Ramos (cell line): ENCODE results near the gene DDX4.
"Not testable (repeated sequence)": the region's sequence is repeated elsewhere in the genome, so short reads cannot be mapped to it uniquely, and the experiment has no call there.

Experiments used
- in situ Hi-C: fragments of 300-500 bp; cut with MboI; formaldehyde crosslinking; loops from one replicate; pipeline ENCODE4 v1.14.3; 2022; ENCODE audit warnings: low sequenced_read_pairs; ENCODE audit not compliant: unreplicated experiment

The DDX4 gene

DNA sequence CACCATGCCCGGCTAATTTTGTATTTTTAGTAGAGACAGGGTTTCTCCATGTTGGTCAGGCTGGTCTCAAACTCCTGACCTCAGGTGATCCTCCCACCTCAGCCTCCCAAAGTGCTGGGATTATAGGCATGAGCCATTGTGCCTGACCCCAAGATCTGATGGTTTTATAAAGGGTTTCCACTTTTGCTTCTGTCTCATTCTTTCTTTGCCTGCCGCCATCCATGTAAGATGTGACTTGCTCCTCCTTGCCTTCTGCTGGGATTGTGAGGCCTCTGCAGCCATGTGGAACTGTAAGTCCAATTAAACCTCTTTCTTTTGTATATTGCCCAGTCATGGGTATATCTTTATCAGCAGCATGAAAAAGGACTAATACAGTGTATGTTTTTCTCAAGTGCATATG lies 18.8 kb upstream of the DDX4 start:
- in situ Hi-C loops: not testable (repeated sequence)

- in situ Hi-C loops: no loop called here
Observed at GRCh38 chr5:55720188-55720703, 17.6 kb upstream of the DDX4 start.

GRCh38 chr5:55724281-55724680 lies 13.6 kb upstream of the DDX4 start:
- in situ Hi-C loops: no loop called here

DNA sequence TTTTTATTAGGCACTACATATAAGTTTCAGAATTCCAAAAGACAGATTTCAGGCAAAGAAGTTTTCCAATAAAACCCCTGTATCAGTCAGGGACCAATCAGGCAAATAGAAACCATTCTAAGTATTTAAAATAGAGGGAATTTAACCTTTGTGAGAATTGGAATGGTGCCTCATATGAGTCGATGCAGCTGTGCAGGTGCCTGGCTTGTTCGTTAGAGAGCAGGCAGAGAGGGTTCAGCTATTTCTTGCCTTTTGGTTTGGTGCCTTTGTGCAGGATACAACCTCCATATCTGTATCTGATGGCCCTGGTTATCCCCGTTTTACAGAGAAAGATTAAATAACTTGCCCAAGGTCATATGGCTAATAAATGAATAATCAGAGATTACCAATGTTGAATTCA lies 6.0 kb upstream of the DDX4 start:
- in situ Hi-C loops: no loop called here

DNA sequence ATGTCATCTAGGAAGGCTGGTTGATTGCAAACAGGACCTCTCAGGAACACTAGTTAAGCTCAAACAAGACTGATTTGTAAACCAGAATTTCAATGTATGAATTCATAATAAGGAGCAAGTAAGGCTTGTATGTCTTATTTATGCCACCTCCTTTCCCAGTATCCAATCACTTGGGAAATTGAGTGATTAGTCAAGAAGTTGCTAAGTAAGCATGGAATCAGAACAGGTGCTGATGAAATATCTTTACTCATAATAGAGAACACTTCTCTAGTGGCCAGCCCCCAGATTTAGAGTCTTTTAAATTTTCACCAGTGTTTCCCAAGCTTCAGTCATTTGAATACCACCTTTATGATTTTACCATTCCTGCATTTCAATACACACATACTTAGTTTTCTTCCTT lies 5.3 kb upstream of the DDX4 start:
- in situ Hi-C loops: no loop called here

DNA sequence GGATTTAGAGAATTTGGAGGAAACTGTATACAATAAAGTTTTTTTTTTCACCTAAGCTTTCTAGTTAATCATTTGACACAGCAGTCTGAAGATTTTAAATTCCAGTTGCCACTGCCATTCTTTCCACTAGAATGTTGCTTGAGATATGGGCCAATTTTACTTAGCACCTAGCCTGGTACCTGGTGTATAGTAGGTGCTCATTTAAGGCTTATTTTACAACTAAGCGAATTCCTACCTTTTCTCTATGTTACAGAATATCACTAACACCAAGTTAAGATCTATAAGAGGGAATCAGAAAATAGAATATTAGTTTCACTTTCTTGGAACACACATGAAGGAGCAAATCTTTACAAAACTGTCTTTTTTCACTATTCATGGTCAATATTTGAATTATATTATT lies 3.2 kb upstream of the DDX4 start:
- in situ Hi-C loops: no loop called here

- in situ Hi-C loops: no loop called here
Observed at GRCh38 chr5:55742778-55743177, 4.9 kb downstream of the DDX4 start.

DNA sequence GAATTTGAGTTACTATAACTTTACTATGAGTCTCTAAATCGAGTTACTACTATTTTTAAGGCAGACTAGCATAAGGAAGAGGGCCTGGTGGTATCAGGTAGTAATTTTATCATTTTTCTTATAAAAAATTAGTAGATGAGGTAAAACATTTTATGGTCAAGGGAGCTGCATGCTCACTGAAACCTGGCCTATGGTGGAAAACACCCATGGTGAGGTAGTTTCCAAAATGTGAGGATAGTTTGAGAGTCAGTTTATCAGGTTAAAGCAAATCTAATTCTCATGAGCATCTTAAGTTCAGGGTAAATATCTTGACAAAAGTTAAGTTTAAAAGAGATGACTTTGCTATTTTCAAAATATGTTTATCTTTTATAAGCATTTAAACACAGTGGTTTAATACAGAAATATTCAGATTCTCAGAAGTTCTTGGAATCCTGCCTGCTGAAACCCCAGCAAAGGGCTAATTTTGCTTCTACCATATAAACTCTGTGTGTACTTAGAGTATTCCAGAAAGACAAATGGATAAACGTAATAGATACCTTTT lies 10.0 kb downstream of the DDX4 start:
- in situ Hi-C loops: no loop called here

- in situ Hi-C loops: no loop called here
Observed at GRCh38 chr5:55749387-55749786, 11.5 kb downstream of the DDX4 start.

GRCh38 chr5:55750063-55750462 lies 12.2 kb downstream of the DDX4 start:
- in situ Hi-C loops: no loop called here

DNA sequence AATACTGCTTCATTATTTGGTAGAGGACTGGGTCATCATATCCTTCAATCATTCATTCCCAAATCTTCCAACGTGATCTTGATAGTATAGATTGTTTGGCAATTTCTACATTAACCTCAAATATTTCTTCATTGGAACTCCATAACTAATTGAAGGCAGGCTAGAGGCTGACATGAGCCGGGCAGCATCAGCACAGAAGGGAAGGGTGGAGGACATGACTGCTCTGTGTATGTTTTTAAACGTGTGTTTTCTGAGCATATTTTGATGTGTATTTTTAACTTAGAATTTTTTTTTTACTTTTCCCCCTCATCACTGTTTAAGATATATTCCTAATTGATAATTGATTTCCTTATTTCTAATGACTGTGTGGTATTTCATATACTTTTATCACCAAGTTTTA lies 12.6 kb downstream of the DDX4 start:
- in situ Hi-C loops: no loop called here

- in situ Hi-C loops: no loop called here
Observed at GRCh38 chr5:55758231-55758630, 20.4 kb downstream of the DDX4 start.

DNA sequence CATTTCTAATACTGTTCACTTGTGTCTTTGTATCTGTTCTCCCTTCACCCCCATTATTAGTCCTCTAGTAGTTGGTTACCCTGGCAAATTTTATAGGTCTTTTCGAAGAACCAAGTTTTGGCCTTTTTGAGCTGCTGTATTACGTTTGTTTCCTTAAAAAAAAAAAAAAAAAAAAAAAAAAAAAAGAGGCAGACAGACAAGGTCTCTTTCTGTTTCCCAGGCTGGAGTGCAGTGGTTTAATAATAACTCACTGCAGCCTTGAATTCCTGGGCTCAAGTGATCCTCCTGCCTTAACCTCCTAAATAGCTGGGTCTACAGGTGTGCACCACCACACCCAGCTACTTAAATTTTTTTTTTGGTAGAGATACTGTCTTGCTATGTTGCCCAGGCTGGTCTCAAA lies 20.9 kb downstream of the DDX4 start:
- in situ Hi-C loops: no loop called here

GRCh38 chr5:55761721-55762120 lies 23.9 kb downstream of the DDX4 start:
- in situ Hi-C loops: not testable (repeated sequence)

GRCh38 chr5:55763746-55764420 lies 26.0 kb downstream of the DDX4 start:
- in situ Hi-C loops: no loop called here

- in situ Hi-C loops: no loop called here
Observed at GRCh38 chr5:55768279-55768678, 30.4 kb downstream of the DDX4 start.

DNA sequence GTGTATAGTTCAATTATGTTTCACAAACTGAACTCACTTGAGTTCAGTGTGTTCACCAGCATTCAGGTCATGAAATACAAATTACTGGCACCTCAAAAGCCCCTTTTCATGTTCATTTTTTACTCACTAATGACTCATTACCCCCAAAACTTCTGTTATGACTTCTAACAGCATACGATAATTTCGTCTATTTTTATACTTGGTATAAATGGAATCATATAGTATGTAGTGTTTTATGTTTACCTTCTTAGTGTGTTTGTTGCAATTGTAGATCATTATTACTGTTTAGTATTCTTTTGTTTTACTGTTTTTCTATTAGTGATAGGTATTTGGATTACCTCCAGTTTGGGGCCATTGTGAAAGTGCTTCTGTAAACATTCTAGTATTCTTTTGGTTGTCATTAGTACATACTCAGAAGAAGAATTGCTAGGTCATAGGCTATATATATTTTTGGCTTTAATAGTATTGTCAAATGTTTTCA lies 33.4 kb downstream of the DDX4 start:
- in situ Hi-C loops: no loop called here

DNA sequence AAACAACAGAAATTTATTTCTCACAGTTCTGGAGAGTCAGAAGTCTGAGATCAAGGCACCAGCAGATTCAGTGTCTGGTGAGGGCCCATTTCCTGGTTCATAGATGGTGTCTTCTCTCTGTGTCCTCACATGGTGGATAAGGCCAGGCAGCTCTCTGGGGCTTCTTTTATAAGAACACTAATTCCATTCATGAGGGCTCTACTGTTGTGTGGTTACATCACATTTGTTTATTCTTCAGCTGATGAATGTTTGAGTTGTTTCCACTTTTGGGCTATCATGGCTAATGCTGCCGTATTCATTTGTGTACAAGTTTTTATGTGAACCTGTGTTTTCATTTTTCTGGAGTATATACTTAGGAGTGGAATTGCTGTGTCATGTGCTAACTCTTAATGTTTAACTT lies 35.2 kb downstream of the DDX4 start:
- in situ Hi-C loops: no loop called here

GRCh38 chr5:55777332-55777731 lies 39.5 kb downstream of the DDX4 start:
- in situ Hi-C loops: no loop called here

DNA sequence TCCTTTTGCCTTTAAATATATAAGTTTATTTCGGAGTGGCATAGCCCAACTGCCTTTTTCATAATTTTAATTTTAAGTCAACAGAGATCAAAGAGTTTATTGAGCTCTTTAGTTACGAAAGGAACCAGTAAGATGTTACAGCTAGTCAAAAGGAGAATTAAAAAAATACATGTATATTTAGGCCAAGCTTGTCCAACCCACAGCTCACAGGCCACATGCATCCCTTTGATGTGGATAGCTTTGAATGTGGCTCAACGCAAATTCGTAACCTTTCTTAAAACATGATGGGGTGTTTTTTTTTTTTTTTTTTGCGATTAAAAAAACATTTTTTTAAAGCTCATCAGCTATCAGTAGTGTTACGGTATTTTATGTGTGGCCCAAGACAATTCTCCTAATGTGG lies 63.1 kb downstream of the DDX4 start:
- in situ Hi-C loops: no loop called here

GRCh38 chr5:55808814-55809213 lies 71.0 kb downstream of the DDX4 start:
- in situ Hi-C loops: not testable (repeated sequence)

DNA sequence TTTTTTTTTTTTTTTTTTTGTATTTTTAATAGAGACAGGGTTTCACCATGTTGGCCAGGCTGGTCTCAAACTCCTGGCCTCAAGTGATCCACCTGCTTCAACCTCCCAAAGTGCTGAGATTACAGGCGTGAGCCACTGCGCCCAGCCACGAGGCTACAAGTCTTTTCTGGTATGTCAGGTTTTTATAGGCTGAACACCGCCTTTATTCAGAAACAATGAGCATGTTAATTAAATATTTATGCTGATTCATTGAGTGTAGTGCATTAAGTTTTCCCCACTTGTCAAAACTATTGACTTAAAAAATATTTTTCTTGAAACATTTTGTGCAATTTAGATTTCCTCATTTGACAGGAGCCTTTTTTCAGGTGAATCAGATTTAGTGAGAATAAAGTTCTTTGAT lies 78.1 kb downstream of the DDX4 start:
- in situ Hi-C loops: not testable (repeated sequence)
